B cell (primary cell): ENCODE measurements around the gene AASS. TPM values are rescaled to one million over a fixed set of nuclear protein-coding genes. Genes with fewer than 3 reads are reported as not detected.

ENCODE experiments used
- ATAC-seq: fragments of 200-7000 bp; cut with Tn5 transposase; one replicate; pipeline ENCODE4 v1.10.0; 2021; ENCODE audit warnings: low read depth, mild to moderate bottlenecking, moderate number of reproducible peaks, moderate library complexity
- CTCF ChIA-PET: fragments of 350-600 bp; sonication (Branson Sonifier 250); formaldehyde crosslinking; loops from one replicate; lab custom pipeline; 2021; ENCODE audit warnings: antibody characterized with exemption, inconsistent platforms; lab: Charles Lee
- POLR2A ChIA-PET: fragments of 350-600 bp; sonication (Branson Sonifier 250); formaldehyde crosslinking; loops from one replicate; lab custom pipeline; 2021; ENCODE audit warnings: antibody characterized with exemption; lab: Charles Lee
- DNase-seq: peaks from one replicate; pipeline ENCODE4 v3.0.0; 2013
- H2AFZ ChIP-seq: 2 replicates; pipeline ENCODE4 v1.6.1; 2012; ENCODE audit warnings: mild to moderate bottlenecking, low read depth, low read length; ENCODE audit not compliant: insufficient read depth, poor library complexity, severe bottlenecking
- H3K27ac ChIP-seq, 2 donors: 1 replicate in 1 of 2; 2 replicates in 1 of 2; pipeline ENCODE4 v1.5.1; 2012 to 2013; ENCODE audit warnings: low read length in 2 of 2, mild to moderate bottlenecking in 2 of 2, moderate library complexity in 1 of 2
- H3K27me3 ChIP-seq, 4 experiments: fragments of 200-600 bp in 1 of 4; sonication (generic) in 1 of 4; replicated peaks in 1 of 4; 1 replicate in 2 of 4; 2 replicates in 2 of 4; pipeline versions ENCODE4 v1.6.1 to v1.7.0; 2013 to 2016; ENCODE audit warnings: low read length in 3 of 4, mild to moderate bottlenecking in 2 of 4, mixed read lengths in 1 of 4, moderate library complexity in 1 of 4; ENCODE audit not compliant: insufficient read depth in 4 of 4, control insufficient read depth in 3 of 4; ENCODE audit errors: control extremely low read depth in 1 of 4
- H3K36me3 ChIP-seq, 2 experiments: replicated peaks in 1 of 2; 1 replicate in 1 of 2; 2 replicates in 1 of 2; pipeline versions ENCODE4 v1.6.1 to v1.7.1; 2013; ENCODE audit warnings: low read length in 1 of 2; ENCODE audit not compliant: insufficient read depth in 2 of 2, control insufficient read depth in 1 of 2; ENCODE audit errors: control extremely low read depth in 1 of 2, extremely low read depth in 1 of 2
- H3K4me1 ChIP-seq, 2 donors: fragments of 200-600 bp in 1 of 2; sonication (generic) in 1 of 2; 1 replicate in 1 of 2; 2 replicates in 1 of 2; pipeline versions ENCODE4 v1.5.1 to v1.6.1; 2013 to 2017; ENCODE audit warnings: low read length in 2 of 2; ENCODE audit not compliant: control insufficient read depth in 2 of 2, insufficient read depth in 2 of 2
- H3K4me2 ChIP-seq: replicated peaks from 2 replicates; pipeline ENCODE3; 2012; ENCODE audit warnings: mild to moderate bottlenecking, low read depth, low read length; ENCODE audit not compliant: poor library complexity, severe bottlenecking
- H3K4me3 ChIP-seq, 5 experiments: fragments of 200-600 bp in 1 of 5; sonication (generic) in 1 of 5; 1 replicate in 3 of 5; 2 replicates in 2 of 5; pipeline versions ENCODE4 v1.5.1 to v1.7.0; 2011 to 2016; ENCODE audit warnings: low read length in 4 of 5, mild to moderate bottlenecking in 4 of 5, low read depth in 2 of 5, control low read depth in 1 of 5, moderate library complexity in 1 of 5; ENCODE audit not compliant: insufficient read depth in 1 of 5; ENCODE audit errors: control extremely low read depth in 1 of 5, extremely low read depth in 1 of 5
- H3K79me2 ChIP-seq: fragments of 200-600 bp; sonication (generic); one replicate; pipeline ENCODE4 v1.6.0; 2016; ENCODE audit warnings: low read length; ENCODE audit not compliant: control insufficient read depth, insufficient read depth
- H3K9ac ChIP-seq: fragments of 200-600 bp; sonication (generic); 2 replicates; pipeline ENCODE4 v1.6.1; 2017; ENCODE audit warnings: mild to moderate bottlenecking, low read length, moderate library complexity
- H3K9me3 ChIP-seq, 3 donors: one replicate each; pipeline versions ENCODE4 v1.6.1 to v1.7.1; 2013; ENCODE audit warnings: low read length in 2 of 3; ENCODE audit not compliant: control insufficient read depth in 2 of 3, insufficient read depth in 1 of 3; ENCODE audit errors: control extremely low read depth in 1 of 3
- H4K20me1 ChIP-seq: 2 replicates; pipeline ENCODE4 v1.6.0; 2012; ENCODE audit warnings: mild to moderate bottlenecking, low read length; ENCODE audit not compliant: insufficient read depth, control insufficient read depth, poor library complexity, severe bottlenecking
- H3K27ac Mint-ChIP-seq: one replicate; pipeline ENCODE4 v1.8.0; 2021; ENCODE audit warnings: mixed read lengths
- H3K27me3 Mint-ChIP-seq: one replicate; pipeline ENCODE4 v1.8.0; 2021; ENCODE audit warnings: mixed read lengths
- H3K4me1 Mint-ChIP-seq: one replicate; pipeline ENCODE4 v1.8.0; 2021; ENCODE audit warnings: mixed read lengths
- H3K4me3 Mint-ChIP-seq: one replicate; pipeline ENCODE4 v1.8.0; 2021; ENCODE audit warnings: mixed read lengths
- H3K9me3 Mint-ChIP-seq: one replicate; pipeline ENCODE4 v1.8.0; 2022; ENCODE audit warnings: mixed read lengths; ENCODE audit not compliant: insufficient read depth
- CTCF ChIP-seq: fragments of 200-600 bp; IDR thresholded peaks from one replicate; pipeline ENCODE4 v1.8.0; 2022; ENCODE audit warnings: antibody characterized with exemption, mild to moderate bottlenecking
- EZH2 ChIP-seq: IDR thresholded peaks from 2 replicates; pipeline ENCODE4 v1.6.1; 2012; ENCODE audit warnings: borderline replicate concordance, low read depth, mild to moderate bottlenecking, moderate library complexity, low read length; ENCODE audit not compliant: insufficient read depth, poor library complexity, severe bottlenecking
- WGBS: methylation state at CpG from one replicate; pipeline ENCODE4 v1.1.5; 2013; ENCODE audit warnings: missing lambda C conversion rate; ENCODE audit not compliant: insufficient coverage; 5-methylcytosine and 5-hydroxymethylcytosine counted together
- intact Hi-C: fragments of 100-400 bp; cut with micrococcal nuclease; formaldehyde crosslinking; loops from one replicate; pipeline ENCODE4 v1.10.0; 2022
- polyA plus RNA-seq: library from polyadenylated mRNA; depleted of rRNA; stranded (reverse); fragments of >200 nt; gene quantifications from 2 replicates; pipeline ENCODE4 v1.2.3, GENCODE V29; 2012
- total RNA-seq, 2 donors: library from RNA; stranded (reverse); fragments of 120-200 nt in 1 of 2; gene quantifications; 1 replicate in 1 of 2; 2 replicates in 1 of 2; pipeline versions ENCODE4 v1.2.3 to v1.2.4, GENCODE V29; 2013 to 2022

AASS gene
- total and polyA plus RNA-seq, 2 donors (not counting 1 experiment from before 2014, with no cell fraction given), result 2.1 to 10.6 TPM

DNA sequence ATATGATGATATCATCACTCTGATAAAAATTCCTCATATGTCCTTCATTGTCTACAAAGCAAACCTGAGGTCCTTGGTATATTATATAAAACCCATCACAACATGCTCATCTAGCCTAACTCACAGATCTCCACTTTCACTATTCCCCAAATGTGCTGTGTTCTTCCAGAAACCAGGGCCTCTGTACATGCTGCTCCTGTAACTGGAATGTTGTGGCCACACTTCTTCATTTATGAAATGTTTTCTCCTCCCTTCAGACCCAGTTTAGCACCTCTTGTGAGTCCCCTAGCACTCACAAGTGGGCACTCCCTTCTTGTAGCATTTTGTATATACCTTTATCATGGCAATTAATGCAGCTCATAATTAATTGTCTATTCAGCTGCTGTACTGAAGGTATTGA lies 61.9 kb downstream of the AASS start:
- H3K9ac ChIP-seq, result no peak overlapping the region
- Mint-ChIP-seq H3K9me3 (no peaks in the 10 kb centered on the region), H3K27me3 (no peaks in the 10 kb centered on the region), H3K27ac (no peak overlapping the region), H3K4me3 (no peak overlapping the region), H3K4me1 (no peaks in the 10 kb centered on the region)
- H3K79me2 ChIP-seq, result no peaks in the 10 kb centered on the region
- no peak overlapping the region for H3K4me3 ChIP-seq
- ChIA-PET POLR2A (no interaction called here), CTCF (interaction anchor here (1.5 kb wide), 1 partner anchor 11 kb away, joined by 6 read pairs; no protein-coding TSS in a partner anchor)
- DNase-seq, result no peak
- H4K20me1 ChIP-seq, result no peaks in the 10 kb centered on the region
- H3K4me1 ChIP-seq, result no peaks in the 10 kb centered on the region
- TF ChIP-seq CTCF (no peak), EZH2 (no peak)
- no peak for ATAC-seq
- no peaks in the 10 kb centered on the region for H3K27me3 ChIP-seq
- H2AFZ ChIP-seq, result no peak overlapping the region
- H3K9me3 ChIP-seq, result no peaks in the 10 kb centered on the region
- intact Hi-C loops, result no loop called here
- H3K4me2 ChIP-seq, result no peak overlapping the region
- no peaks in the 10 kb centered on the region for H3K36me3 ChIP-seq
- H3K27ac ChIP-seq, result no peak overlapping the region

- no peaks in the 10 kb centered on the region for H3K27me3 Mint-ChIP-seq
- H3K79me2 ChIP-seq, result no peaks in the 10 kb centered on the region
These were observed 70.4 kb downstream of the AASS start for GRCh38 chr7:122073635-122074034.

More at GRCh38 chr7:122073635-122074034, 70.4 kb downstream of the AASS start:
- H3K4me1 ChIP-seq, result no peaks in the 10 kb centered on the region
- no peaks in the 10 kb centered on the region for H4K20me1 ChIP-seq
- ATAC-seq, result no peak
- no peaks in the 10 kb centered on the region for H3K9me3 ChIP-seq
- no peak overlapping the region for H3K27ac Mint-ChIP-seq
- H3K9me3 Mint-ChIP-seq, result peaks cover 2% of the 10 kb centered on the region
- H3K27me3 ChIP-seq, result no peaks in the 10 kb centered on the region
- no peak overlapping the region for H3K4me2 ChIP-seq
- TF ChIP-seq CTCF, result no peak
- no peak for TF ChIP-seq EZH2
- WGBS, result 80% methylated on average over 1 of the region's 3 CpGs
- ChIA-PET CTCF (no interaction called here), POLR2A (no interaction called here)
- no peak overlapping the region for H2AFZ ChIP-seq
- H3K4me1 Mint-ChIP-seq, result no peaks in the 10 kb centered on the region
- intact Hi-C loops, result no loop called here
- H3K4me3 ChIP-seq, result no peak overlapping the region
- H3K36me3 ChIP-seq, result no peaks in the 10 kb centered on the region
- no peak for DNase-seq
- H3K4me3 Mint-ChIP-seq, result no peak overlapping the region
- no peak overlapping the region for H3K9ac ChIP-seq
- H3K27ac ChIP-seq, result no peak overlapping the region
